ENCODE data around the gene LITAF.
A peak's percentile ranks its signal among the peaks of the same experiment; 100 is the strongest.

Gene LITAF

GRCh38 chr16:11632455-11632939 lies 45.8 kb upstream of the LITAF start:
- TF ChIP-seq CTCF (IDR thresholded peaks at IDR 0.05; ENCODE audit: insufficient read depth, low read depth, low read length, missing control alignments), result no peak
- no peak overlapping the region for H3K4me3 ChIP-seq (ENCODE audit: low read length)
- DNase-seq (ENCODE audit: low read depth), result no peak

- H3K4me3 ChIP-seq (ENCODE audit: low read length), result no peak overlapping the region
- no peak for DNase-seq (ENCODE audit: low read depth)
- no peak for TF ChIP-seq CTCF (IDR thresholded peaks at IDR 0.05; ENCODE audit: insufficient read depth, low read depth, low read length, missing control alignments)
Observed at GRCh38 chr16:11631214-11631613, 44.5 kb upstream of the LITAF start.

GRCh38 chr16:11630768-11631056 lies 44.0 kb upstream of the LITAF start:
- H3K4me3 ChIP-seq (ENCODE audit: low read length), result no peak overlapping the region
- no peak for TF ChIP-seq CTCF (IDR thresholded peaks at IDR 0.05; ENCODE audit: insufficient read depth, low read depth, low read length, missing control alignments)
- DNase-seq (ENCODE audit: low read depth), result no peak

- no peak overlapping the region for H3K4me3 ChIP-seq (ENCODE audit: low read length)
- no peak for TF ChIP-seq CTCF (IDR thresholded peaks at IDR 0.05; ENCODE audit: insufficient read depth, low read depth, low read length, missing control alignments)
- DNase-seq (ENCODE audit: low read depth), result peak; percentile 49
Observed at GRCh38 chr16:11630046-11630767, 43.5 kb upstream of the LITAF start.

- TF ChIP-seq CTCF (IDR thresholded peaks at IDR 0.05; ENCODE audit: insufficient read depth, low read depth, low read length, missing control alignments), result no peak
- DNase-seq (ENCODE audit: low read depth), result no peak
- no peak overlapping the region for H3K4me3 ChIP-seq (ENCODE audit: low read length)
Observed at GRCh38 chr16:11629071-11630030, 42.6 kb upstream of the LITAF start.

GRCh38 chr16:11627822-11628457 lies 41.2 kb upstream of the LITAF start:
- H3K4me3 ChIP-seq (ENCODE audit: low read length), result no peak overlapping the region
- no peak for TF ChIP-seq CTCF (IDR thresholded peaks at IDR 0.05; ENCODE audit: insufficient read depth, low read depth, low read length, missing control alignments)
- peak; percentile 99 for DNase-seq (ENCODE audit: low read depth)
